ENCODE measurements around the gene LACTBL1. TPM values are rescaled to one million over a fixed set of nuclear protein-coding genes. Genes with fewer than 3 reads are reported as not detected.

The LACTBL1 gene
- total RNA-seq, 1 experiment from 2014 or later = not detected

GRCh38 chr1:22978299-22978698, 5.6 kb upstream of the LACTBL1 start:
- peak; percentile 82 for DNase-seq (ENCODE audit: low read depth)

GRCh38 chr1:22976461-22977243, 4.0 kb upstream of the LACTBL1 start:
- DNase-seq (ENCODE audit: low read depth) = peak; percentile 82

DNA sequence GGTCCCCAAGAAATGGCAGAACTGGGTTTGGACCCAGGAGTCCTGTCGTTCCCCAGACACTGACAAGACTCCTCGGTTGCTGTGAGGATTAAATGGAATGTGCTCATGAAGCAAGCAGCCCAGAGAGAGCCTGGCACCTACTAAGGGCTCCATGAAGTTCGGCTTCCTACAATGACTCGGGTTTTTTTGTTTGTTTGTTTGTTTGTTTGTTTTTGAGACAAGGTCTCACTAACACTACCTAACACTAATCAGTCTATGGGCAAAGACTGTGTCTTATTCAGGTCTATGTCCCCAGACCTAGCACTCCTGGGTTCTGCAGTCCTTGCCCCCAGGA, 3.4 kb upstream of the LACTBL1 start:
- DNase-seq (ENCODE audit: low read depth) = no peak

DNA sequence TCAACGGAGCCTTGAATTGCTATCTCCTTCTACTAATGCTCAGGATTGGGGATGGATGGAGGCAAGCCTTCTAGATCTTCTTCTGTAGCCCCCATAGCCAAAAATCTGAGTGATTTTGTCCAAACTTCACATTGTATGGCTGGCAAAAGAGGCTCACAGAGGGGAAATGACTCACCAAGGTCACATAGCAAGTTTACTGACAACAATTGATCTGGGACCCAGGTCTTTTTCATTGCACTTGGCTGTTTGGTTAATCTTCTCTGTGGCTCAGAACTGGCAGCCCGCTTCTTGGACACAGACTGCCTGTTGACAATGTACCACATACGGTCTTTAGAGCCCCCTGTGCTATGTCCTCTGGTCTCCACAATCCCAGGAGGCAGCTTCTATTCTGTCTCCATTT, 3.0 kb upstream of the LACTBL1 start:
- peak; percentile 48 for DNase-seq (ENCODE audit: low read depth)

GRCh38 chr1:22971611-22972405, 858 bp downstream of the LACTBL1 start:
- DNase-seq (ENCODE audit: low read depth) = no peak

DNA sequence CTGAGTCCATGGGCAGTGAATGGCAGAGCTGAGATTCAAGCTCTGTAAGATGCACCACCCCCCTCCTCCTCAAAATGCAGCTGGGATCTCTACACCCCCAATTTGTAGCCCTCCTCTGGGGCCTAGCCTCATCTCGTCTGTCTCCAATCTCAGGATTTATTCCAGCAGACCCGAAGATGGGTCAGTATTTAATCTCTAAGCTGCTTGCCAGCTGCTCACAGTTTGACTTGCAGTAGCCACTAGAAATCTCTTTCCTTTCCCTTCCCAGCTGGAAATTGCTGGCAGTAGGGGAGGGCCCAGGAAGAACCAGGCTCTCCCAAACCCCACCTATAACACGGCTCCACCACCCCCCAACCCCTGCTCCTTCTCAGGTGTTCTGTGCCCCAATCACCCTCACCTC, 1.5 kb downstream of the LACTBL1 start:
- DNase-seq (ENCODE audit: low read depth) = no peak

- DNase-seq (ENCODE audit: low read depth) = no peak
Observed at GRCh38 chr1:22970096-22970495, 2.6 kb downstream of the LACTBL1 start.

DNA sequence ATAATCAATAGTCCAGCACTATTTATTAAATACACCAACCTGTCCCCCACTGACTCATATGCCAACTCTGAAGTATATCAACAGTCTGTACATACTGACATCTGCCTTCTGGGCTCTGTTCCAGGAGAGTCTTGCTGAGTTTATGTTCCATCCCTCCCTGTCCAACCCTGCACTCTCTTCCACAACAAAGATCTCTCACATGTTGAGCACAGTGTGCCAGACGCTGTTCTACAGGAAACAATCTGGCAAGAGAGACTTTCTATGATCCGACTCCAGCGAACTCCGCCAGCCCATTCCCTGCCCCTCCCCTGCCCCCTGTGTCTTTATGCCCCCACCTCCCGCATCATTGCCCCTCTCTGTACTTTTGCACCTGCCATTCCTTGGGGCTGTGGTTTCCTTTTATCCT, 3.4 kb downstream of the LACTBL1 start:
- DNase-seq (ENCODE audit: low read depth) = peak; percentile 81

GRCh38 chr1:22967833-22968232, 4.8 kb downstream of the LACTBL1 start:
- no peak for DNase-seq (ENCODE audit: low read depth)

DNA sequence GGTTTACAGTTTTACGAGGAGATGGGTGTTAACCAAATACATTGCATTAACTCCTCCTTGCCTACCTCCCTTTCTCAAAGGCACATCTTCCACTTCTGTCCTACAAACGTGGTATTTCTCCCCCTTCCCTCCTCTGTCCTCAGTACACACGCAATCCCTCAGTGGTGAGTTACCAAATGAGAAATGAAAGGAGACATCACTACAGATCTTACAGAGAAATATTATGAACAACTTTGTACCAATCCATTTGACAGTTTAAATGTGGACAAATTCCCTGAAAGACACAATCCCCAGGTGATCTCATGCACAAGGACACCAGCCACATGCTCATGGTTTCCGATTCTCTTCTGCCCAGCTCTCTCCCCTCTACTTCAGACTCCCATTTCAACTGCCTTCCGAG, 6.4 kb downstream of the LACTBL1 start:
- DNase-seq (ENCODE audit: low read depth) = no peak

DNA sequence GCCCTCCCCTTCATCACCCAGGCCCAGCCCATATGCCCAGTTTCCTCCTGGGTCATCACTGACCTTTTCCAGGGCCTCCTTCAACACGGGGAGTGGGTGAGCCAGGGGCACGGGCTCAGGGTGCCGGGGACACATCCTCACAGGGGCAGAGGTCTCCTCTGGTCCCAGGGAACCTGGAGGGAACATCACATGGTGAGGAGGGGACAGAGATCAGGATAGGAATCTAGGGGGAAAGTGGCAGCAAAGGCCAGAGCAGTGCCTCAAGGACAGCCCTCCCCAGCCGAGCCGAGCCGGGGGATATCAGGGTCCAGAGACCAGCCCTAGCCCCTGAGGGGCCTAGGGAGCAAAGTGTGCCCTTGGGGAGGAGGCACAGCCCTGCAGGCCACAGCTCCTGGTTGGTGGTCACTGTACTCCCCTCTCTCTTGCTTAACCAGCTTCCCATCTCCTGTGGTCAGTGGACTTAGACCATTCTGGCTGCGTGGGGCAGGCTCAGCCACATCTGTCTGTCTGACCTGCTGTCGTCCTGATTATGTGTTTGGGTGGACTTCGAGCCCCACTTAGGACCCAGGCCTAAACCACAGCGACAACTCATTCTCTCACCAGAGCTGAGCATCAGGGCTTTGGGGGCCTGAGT, 9.5 kb downstream of the LACTBL1 start:
- DNase-seq (ENCODE audit: low read depth) = no peak

GRCh38 chr1:22962558-22962957, 10.1 kb downstream of the LACTBL1 start:
- no peak for DNase-seq (ENCODE audit: low read depth)

DNA sequence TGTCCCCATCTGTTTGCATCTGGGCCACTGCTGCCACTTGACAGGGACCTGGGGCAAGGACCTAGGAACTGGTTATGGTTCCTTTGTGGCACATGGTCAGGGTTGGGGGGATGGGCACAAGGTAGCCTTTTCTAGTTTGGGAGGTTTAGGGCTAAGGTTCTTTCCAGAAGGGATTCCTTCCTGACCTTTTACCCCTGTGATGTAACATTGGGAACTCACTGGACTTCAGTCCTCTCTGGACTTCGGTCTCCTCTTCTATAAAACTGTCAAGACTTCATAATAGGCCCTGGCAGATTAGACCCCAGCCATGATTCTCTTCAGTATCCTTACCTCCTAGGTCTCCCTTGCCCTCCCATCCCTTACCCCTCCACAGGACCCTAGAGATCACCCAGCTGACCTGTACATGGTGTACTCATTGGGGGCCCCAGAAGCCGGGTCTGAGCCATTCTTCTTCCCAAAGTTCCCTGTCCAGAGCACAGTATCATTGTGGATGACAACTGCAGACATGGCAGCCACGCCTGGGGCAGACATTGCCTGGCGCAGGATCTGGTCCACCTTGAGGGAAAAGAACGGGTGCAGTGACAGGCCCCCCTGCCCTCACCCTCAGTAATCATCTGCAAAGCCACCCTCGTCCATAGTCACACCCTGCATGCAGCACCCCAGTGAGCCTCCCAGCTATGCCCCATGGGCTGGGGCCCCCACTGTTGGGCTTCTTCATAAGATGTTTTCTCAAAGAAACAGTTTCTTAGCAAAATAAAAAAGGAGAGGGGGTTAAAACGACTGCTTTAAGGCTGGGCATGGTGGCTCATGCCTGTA, 12.9 kb downstream of the LACTBL1 start:
- DNase-seq (ENCODE audit: low read depth) = no peak

- DNase-seq (ENCODE audit: low read depth) = no peak
Observed at GRCh38 chr1:22958556-22958955, 14.1 kb downstream of the LACTBL1 start.

DNA sequence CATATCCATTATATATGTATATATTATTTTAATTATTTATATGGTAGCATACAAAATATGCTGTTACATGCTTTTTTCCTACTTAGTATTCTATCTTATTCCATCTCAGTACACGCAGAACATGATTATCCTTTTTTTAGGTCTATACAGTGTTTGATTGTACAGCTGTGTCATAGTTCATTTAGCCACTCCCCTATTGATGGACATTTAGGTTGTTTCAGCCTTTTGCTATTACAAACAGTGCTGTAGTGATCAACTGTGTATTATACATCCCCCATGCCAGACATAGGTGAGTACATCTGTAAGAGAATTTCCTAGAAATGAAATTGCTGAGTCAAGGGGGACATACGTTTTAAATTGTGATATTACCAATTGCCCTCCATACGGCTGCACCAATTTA, 15.6 kb downstream of the LACTBL1 start:
- DNase-seq (ENCODE audit: low read depth) = no peak

- no peak for DNase-seq (ENCODE audit: low read depth)
Observed at GRCh38 chr1:22955146-22955545, 17.5 kb downstream of the LACTBL1 start.

GRCh38 chr1:22953740-22954141, 18.9 kb downstream of the LACTBL1 start:
- no peak for DNase-seq (ENCODE audit: low read depth)

GRCh38 chr1:22953057-22953739, 19.5 kb downstream of the LACTBL1 start:
- DNase-seq (ENCODE audit: low read depth) = no peak

DNA sequence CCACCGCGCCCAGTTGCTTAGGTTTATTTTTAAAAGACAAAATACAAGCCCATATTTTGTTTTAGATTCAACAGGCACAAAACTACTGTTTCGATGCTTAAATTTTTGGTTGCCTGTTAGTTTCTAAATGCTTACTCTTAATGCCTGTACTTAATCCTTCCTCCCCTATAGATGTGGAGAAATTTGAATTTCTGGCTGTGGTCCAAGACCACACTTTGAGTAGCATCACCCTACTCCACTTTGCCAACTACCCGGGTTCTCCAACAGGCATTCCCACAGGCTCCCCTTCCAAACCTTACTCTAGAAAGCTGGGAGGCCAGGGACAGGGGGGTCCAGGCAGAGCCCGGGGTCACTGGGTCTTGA, 20.0 kb downstream of the LACTBL1 start:
- DNase-seq (ENCODE audit: low read depth) = no peak

DNA sequence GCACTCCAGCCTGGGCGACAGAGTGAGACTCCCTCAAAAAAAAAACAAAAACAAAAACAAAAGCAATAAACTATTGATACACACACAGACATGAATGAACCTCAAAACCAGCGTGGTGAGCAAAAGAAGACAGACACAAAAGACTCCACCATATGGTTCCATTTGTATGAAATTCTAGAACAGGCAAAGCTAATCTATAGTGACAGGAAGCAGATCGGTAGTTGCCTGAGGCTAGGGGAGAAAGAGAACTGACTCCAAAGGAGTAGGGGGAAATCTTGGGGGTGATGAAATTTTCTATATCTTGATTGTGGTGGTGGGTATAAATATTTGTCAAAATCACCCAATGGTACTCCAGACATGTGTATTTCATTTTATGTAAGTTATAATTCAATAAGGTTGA, 20.9 kb downstream of the LACTBL1 start:
- DNase-seq (ENCODE audit: low read depth) = no peak

DNA sequence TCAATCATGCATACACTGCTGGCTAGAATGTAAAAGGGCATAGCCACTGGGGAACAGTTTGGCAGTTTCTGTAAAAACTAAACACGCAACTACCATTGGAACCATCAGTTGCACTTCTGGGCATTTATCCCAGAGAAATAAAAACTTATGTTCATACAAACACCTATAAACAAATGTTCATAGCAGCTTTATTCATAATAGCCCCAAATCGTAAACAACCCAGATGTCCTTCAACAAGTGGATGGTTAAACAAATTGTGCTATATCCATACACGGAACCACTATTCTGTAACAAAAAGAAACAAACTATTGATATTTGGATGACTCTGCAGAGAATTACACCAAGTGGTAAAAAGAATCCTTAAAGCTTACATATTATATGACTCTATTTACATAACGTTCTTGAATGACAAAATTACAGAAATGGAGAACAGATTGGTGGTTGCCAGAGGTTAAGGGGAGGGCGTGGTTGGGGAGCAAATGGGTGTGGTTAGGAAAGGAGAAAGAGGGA, 22.8 kb downstream of the LACTBL1 start:
- DNase-seq (ENCODE audit: low read depth) = no peak

All from HT1080 (cell line).